ENCODE measurements around the gene TLR5. TPM values are rescaled to one million over a fixed set of nuclear protein-coding genes. Genes with fewer than 3 reads are reported as not detected.
A peak's percentile ranks its signal among the peaks of the same experiment; 100 is the strongest.

The TLR5 gene
- total RNA-seq, 1 experiment from 2014 or later = 0.05 TPM

GRCh38 chr1:223075834-223076233, 67.2 kb downstream of the TLR5 start:
- no peak for DNase-seq (ENCODE audit: extremely low read depth, low read depth)

GRCh38 chr1:223074445-223075300, 68.4 kb downstream of the TLR5 start:
- DNase-seq (ENCODE audit: extremely low read depth, low read depth) = no peak

DNA sequence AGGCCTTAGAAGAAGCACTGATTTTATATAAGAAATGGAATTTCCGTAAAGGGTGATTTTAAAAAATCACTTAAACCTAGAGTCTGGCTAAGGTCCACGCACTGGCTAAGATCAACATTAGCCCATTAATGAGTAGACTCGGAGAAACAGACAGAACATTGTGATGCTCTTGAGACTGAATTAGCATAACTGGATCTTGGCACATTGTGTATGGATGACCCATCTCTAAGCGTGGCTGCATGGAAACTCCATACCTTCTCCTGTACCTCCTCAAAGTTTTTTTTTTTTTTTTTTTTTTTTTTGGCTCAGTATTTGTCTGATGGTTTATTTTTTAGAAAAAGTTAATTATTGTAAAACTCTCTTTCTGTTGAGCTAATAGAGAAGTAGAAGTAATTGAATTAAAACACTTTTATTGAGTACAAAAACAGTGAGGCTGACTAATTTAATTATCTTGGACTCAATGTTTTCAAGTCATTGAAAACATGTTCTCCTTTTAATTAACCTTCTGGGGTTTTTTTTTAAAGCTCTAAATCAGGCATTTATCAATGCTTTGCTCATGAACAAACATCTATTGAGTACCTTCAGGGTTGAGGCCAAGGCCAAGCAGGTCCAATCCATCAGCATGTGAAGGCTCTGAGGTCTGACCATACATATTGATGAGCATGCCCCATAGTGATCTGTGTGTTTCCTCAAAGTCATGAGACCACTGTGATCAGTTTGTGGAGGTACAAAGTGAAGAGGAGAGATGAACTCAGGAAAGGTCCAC, 74.0 kb downstream of the TLR5 start:
- DNase-seq (ENCODE audit: extremely low read depth, low read depth) = no peak

DNA sequence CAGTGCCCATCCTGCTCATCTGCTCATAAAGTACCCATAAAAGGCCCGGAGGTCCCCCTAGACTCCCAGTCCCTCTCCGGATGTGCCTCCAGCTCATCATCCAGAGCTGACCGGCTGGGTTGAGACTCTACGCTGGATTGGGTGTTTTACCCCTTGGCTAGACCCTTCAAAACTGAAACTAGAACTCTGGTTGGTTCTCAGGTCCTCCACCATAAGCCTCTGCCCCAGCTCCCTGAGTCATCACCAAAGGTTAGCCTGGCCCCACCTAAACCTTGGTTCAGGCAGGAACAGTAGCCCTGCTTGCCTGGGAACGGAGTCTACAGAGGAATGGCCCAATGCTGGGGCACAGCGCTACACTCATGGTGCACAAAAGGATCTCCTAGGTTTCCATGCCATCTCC, 75.1 kb downstream of the TLR5 start:
- DNase-seq (ENCODE audit: extremely low read depth, low read depth) = no peak

GRCh38 chr1:223066415-223066814, 76.6 kb downstream of the TLR5 start:
- DNase-seq (ENCODE audit: extremely low read depth, low read depth) = no peak

DNA sequence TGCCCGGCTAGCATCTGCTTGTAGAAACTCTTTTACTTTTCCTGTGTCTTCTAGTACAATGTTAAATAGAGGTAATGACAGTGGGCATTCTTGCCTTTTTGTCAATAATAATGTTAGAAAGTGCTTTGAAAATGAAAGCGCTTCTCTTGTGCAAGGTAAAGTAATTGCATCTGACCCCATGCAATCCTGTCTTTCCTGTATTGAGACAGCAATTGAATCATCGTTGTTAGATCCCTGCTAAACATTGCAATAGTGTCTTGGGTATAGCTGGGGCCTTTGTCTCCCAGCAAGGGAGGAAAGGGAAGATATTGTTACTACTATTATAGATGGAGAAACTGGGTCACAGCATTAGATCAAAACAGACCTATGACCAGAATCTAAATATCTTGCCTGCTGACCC, 80.9 kb downstream of the TLR5 start:
- DNase-seq (ENCODE audit: extremely low read depth, low read depth) = peak; percentile 43

- no peak for DNase-seq (ENCODE audit: extremely low read depth, low read depth)
Observed at GRCh38 chr1:223059526-223059925, 83.5 kb downstream of the TLR5 start.

Other genes with a start within 250 kb of the TLR5 start
- gene SUSD4, start 220.9 kb upstream of the TLR5 start, total RNA-seq (2014; rRNA removed; shearing (Covaris generic)) = not detected in 2 replicates